HepG2 (cell line): Measurements from ENCODE around the gene ULK4. TPM values are rescaled to one million over a fixed set of nuclear protein-coding genes. Genes with fewer than 3 reads are reported as not detected.

Source experiments
- ATAC-seq: fragments of 200-7000 bp; cut with Tn5 transposase; 3 replicates; pipeline ENCODE4 v1.9.1; 2020; ENCODE audit warnings: mild to moderate bottlenecking, moderate library complexity
- BruUV-seq: library from RNA; stranded (reverse); fragments of 400-500 nt; replicated peaks from 2 replicates; lab custom pipeline; 2021; lab: Mats Ljungman, UMichigan
- CTCF ChIA-PET: fragments of 300-600 bp; formaldehyde crosslinking; extraction: SDS; loops from one replicate; lab custom pipeline; 2021; ENCODE audit warnings: low total read pairs, inconsistent platforms, low intra/inter-chr PET ratio; lab: Yijun Ruan, JAX
- POLR2A ChIA-PET: fragments of 350-600 bp; sonication (Branson Sonifier 250); formaldehyde crosslinking; loops from one replicate; lab custom pipeline; 2020; ENCODE audit warnings: antibody characterized with exemption, inconsistent platforms; lab: Yijun Ruan, JAX
- DNase-seq: peaks from one replicate; pipeline ENCODE4 v3.0.0-alpha.2; 2015; ENCODE audit warnings: low spot score
- FAIRE-seq: peaks from 3 replicates; lab custom pipeline; 2011; peaks lifted over from hg19 to GRCh38; lab: Jason Lieb, UNC
- H2AFZ ChIP-seq: one replicate; pipeline ENCODE4 v1.6.1; 2011; ENCODE audit warnings: low read length, inconsistent platforms
- H3K27ac ChIP-seq: fragments of 300-600 bp; 3 replicates; pipeline ENCODE4 v1.8.0; 2011; ENCODE audit warnings: mixed run types, mild to moderate bottlenecking, mixed read lengths, low read length, inconsistent platforms; ENCODE audit not compliant: insufficient read depth; ENCODE audit errors: extremely low read length
- H3K27me3 ChIP-seq, 2 experiments: fragments of 200-600 bp in 1 of 2; 2 replicates in 1 of 2; 3 replicates in 1 of 2; pipeline versions ENCODE4 v1.6.0 to v1.8.0; 2011; ENCODE audit warnings: low read length in 2 of 2, mild to moderate bottlenecking in 2 of 2, moderate library complexity in 2 of 2, inconsistent platforms in 1 of 2; ENCODE audit not compliant: insufficient read depth in 2 of 2, control insufficient read depth in 1 of 2
- H3K36me3 ChIP-seq, 2 experiments: fragments of 200-600 bp in 1 of 2; replicated peaks in 1 of 2; 2 replicates in 1 of 2; 3 replicates in 1 of 2; pipeline versions ENCODE4 v1.5.1 to v1.8.0; 2011; ENCODE audit warnings: low read length in 2 of 2, inconsistent platforms in 1 of 2; ENCODE audit not compliant: insufficient read depth in 2 of 2, control insufficient read depth in 1 of 2
- H3K4me1 ChIP-seq: 2 replicates; pipeline ENCODE4 v1.5.1; 2012; ENCODE audit warnings: low read length, inconsistent platforms; ENCODE audit not compliant: insufficient read depth
- H3K4me2 ChIP-seq: 2 replicates; pipeline ENCODE4 v1.6.0; 2011; ENCODE audit warnings: low read depth, low read length, inconsistent platforms
- H3K4me3 ChIP-seq, 3 experiments: fragments of 200-600 bp in 1 of 3; sonication (generic), shearing (Covaris generic) in 1 of 3; replicated peaks in 1 of 3; 2 replicates each; pipeline ENCODE4 v1.5.1; 2011 to 2016; ENCODE audit warnings: low read length in 3 of 3, inconsistent platforms in 2 of 3, low read depth in 2 of 3, mild to moderate bottlenecking in 2 of 3, control low read depth in 1 of 3, mixed read lengths in 1 of 3; ENCODE audit not compliant: insufficient read depth in 1 of 3
- H3K79me2 ChIP-seq: one replicate; pipeline ENCODE4 v1.6.1; 2011; ENCODE audit warnings: low read length, inconsistent platforms; ENCODE audit not compliant: insufficient read depth
- H3K9ac ChIP-seq: 2 replicates; pipeline ENCODE4 v1.6.0; 2011; ENCODE audit warnings: mild to moderate bottlenecking, low read depth, low read length, inconsistent platforms; ENCODE audit not compliant: insufficient read depth
- H3K9me3 ChIP-seq: 2 replicates; pipeline ENCODE4 v1.5.1; 2012; ENCODE audit warnings: mild to moderate bottlenecking, low read length
- H4K20me1 ChIP-seq: 2 replicates; pipeline ENCODE4 v1.6.0; 2011; ENCODE audit warnings: inconsistent platforms, mild to moderate bottlenecking, low read length, moderate library complexity; ENCODE audit not compliant: insufficient read depth
- ATF6 ChIP-seq: sonication (generic); formaldehyde crosslinking; conservative IDR thresholded peaks from 2 replicates; pipeline ENCODE4 v1.4.0; 2020; ENCODE audit warnings: missing genetic modification reagents
- CREB3 ChIP-seq: sonication (generic); formaldehyde crosslinking; IDR thresholded peaks from 2 replicates; pipeline ENCODE4 v1.5.0; 2020; ENCODE audit warnings: missing genetic modification reagents
- DDIT3 ChIP-seq: sonication (generic); formaldehyde crosslinking; IDR thresholded peaks from 2 replicates; pipeline ENCODE4 v1.4.0; 2020; ENCODE audit warnings: mild to moderate bottlenecking, missing genetic modification reagents
- FOSL1 ChIP-seq: sonication (generic); formaldehyde crosslinking; IDR thresholded peaks from 2 replicates; pipeline ENCODE4 v1.9.0; 2021; ENCODE audit warnings: missing genetic modification reagents, borderline replicate concordance
- GMEB2 ChIP-seq: IDR thresholded peaks from 2 replicates; pipeline ENCODE4 v1.6.1; 2016; ENCODE audit warnings: missing biosample characterization, missing genetic modification reagents, low read depth
- HNRNPLL ChIP-seq: fragments of 200-400 bp; formaldehyde crosslinking; IDR thresholded peaks from 2 replicates; pipeline ENCODE4 v1.6.1; 2017; ENCODE audit warnings: mild to moderate bottlenecking, low read depth, low read length; ENCODE audit not compliant: poor library complexity, severe bottlenecking
- ZNF546 ChIP-seq: sonication (generic); formaldehyde crosslinking; conservative IDR thresholded peaks from 2 replicates; pipeline ENCODE4 v1.8.1; 2023; ENCODE audit warnings: mild to moderate bottlenecking, missing genetic modification reagents
- WGBS: methylation state at CpG from one replicate; pipeline ENCODE4 v1.1.6; 2017; ENCODE audit warnings: low lambda C conversion rate; 5-methylcytosine and 5-hydroxymethylcytosine counted together
- in situ Hi-C: cut with HindIII; loops from 2 replicates; pipeline ENCODE4 v1.10.0; 2017; ENCODE audit warnings: low pct_unique_long_range_greater_than_20kb; ENCODE audit not compliant: extremely low pct_ligation_motif_present
- intact Hi-C: fragments of 100-400 bp; cut with micrococcal nuclease; formaldehyde crosslinking; loops from one replicate; pipeline ENCODE4 v1.10.0; 2022; ENCODE audit not compliant: unreplicated experiment
- polyA plus RNA-seq, 8 experiments: library from polyadenylated mRNA; depleted of rRNA in 3 of 8; stranded (reverse) in 7 of 8; unstranded in 1 of 8; fragments of >200 nt; fragmentation: Illumina TruSeq in 4 of 8; extraction: Trizol in 4 of 8; gene quantifications; 2 replicates each; pipeline versions ENCODE4 v1.2.1 to v1.2.3, GENCODE V29; 2011 to 2016; ENCODE audit warnings: low read depth in 4 of 8, missing spikeins in 1 of 8, mixed read lengths in 1 of 8; ENCODE audit not compliant: insufficient read depth in 1 of 8
- total RNA-seq, 5 experiments: library from RNA; depleted of rRNA; stranded (reverse); fragments of >200 nt; fragmentation: Illumina TruSeq; extraction: Trizol; gene quantifications; 2 replicates each; pipeline ENCODE4 v1.2.3, GENCODE V29; 2016; ENCODE audit warnings: low read depth in 1 of 5
- TF ChIP-seq, protein P1 (sequence below): sonication (generic); formaldehyde crosslinking; conservative IDR thresholded peaks from 2 replicates; pipeline ENCODE4 v1.4.0; 2020; ENCODE audit warnings: missing genetic modification reagents

The ULK4 gene
- total and polyA plus RNA-seq, 2 of the 13 experiments (the other 11 are each of a cell fraction or from before 2014, with no cell fraction given): 6.7 to 11.8 TPM

- ChIA-PET POLR2A (interaction anchor here (2.6 kb wide), 1 partner anchor 14 kb away, joined by 17 read pairs; the partner anchor contains the start of gene CTNNB1), CTCF (no interaction called here)
- H3K79me2 ChIP-seq: peaks cover 99% of the 10 kb centered on the region
- no peak for FAIRE-seq
- BruUV-seq: no TSS peak
- 98% methylated on average over 2 of the region's 2 CpGs for WGBS
- no peak for DNase-seq
- H4K20me1 ChIP-seq: peaks cover 98% of the 10 kb centered on the region
- H3K9ac ChIP-seq: no peak overlapping the region
- H3K4me1 ChIP-seq: peaks cover 85% of the 10 kb centered on the region
- no peak overlapping the region for H2AFZ ChIP-seq
- no peak for ATAC-seq
- H3K9me3 ChIP-seq: no peaks in the 10 kb centered on the region
- TF ChIP-seq, protein P1, sequence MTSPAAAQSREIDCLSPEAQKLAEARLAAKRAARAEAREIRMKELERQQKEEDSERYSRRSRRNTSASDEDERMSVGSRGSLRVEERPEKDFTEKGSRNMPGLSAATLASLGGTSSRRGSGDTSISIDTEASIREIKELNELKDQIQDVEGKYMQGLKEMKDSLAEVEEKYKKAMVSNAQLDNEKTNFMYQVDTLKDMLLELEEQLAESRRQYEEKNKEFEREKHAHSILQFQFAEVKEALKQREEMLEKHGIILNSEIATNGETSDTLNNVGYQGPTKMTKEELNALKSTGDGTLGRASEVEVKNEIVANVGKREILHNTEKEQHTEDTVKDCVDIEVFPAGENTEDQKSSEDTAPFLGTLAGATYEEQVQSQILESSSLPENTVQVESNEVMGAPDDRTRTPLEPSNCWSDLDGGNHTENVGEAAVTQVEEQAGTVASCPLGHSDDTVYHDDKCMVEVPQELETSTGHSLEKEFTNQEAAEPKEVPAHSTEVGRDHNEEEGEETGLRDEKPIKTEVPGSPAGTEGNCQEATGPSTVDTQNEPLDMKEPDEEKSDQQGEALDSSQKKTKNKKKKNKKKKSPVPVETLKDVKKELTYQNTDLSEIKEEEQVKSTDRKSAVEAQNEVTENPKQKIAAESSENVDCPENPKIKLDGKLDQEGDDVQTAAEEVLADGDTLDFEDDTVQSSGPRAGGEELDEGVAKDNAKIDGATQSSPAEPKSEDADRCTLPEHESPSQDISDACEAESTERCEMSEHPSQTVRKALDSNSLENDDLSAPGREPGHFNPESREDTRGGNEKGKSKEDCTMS (CRISPR knock-in tag): no peak
- no peak for TF ChIP-seq CREB3 (CRISPR knock-in tag)
- no peak for TF ChIP-seq ZNF546 (CRISPR knock-in tag)
- no peak for TF ChIP-seq ATF6
- no peak for TF ChIP-seq HNRNPLL
- TF ChIP-seq DDIT3 (CRISPR knock-in tag): no peak
- TF ChIP-seq FOSL1 (CRISPR knock-in tag): no peak
- no peak for TF ChIP-seq GMEB2 (CRISPR knock-in tag)
- no peak overlapping the region for H3K4me2 ChIP-seq
- H3K27ac ChIP-seq: no peak overlapping the region
- in situ Hi-C loops: loop anchor here (25.0 kb wide), 1 partner anchor 626 kb away; no protein-coding TSS in a partner anchor
- H3K27me3 ChIP-seq: no peaks in the 10 kb centered on the region
- H3K4me3 ChIP-seq: no peak overlapping the region
- intact Hi-C loops: no loop called here
- H3K36me3 ChIP-seq: no peaks in the 10 kb centered on the region
These were observed 748.3 kb downstream of the ULK4 start for GRCh38 chr3:41213588-41213987.
